GM12874 (cell line): ENCODE data around the gene CRYAA.

Source experiments
- TF ChIP-seq, protein P1 (sequence below): IDR thresholded peaks from 2 replicates; pipeline ENCODE4 v1.5.1; 2011; ENCODE audit warnings: low read depth, mild to moderate bottlenecking, control low read depth, low read length, moderate library complexity; ENCODE audit not compliant: insufficient read depth

CRYAA gene

GRCh38 chr21:43196826-43197225 lies 28.0 kb downstream of the CRYAA start:
- TF ChIP-seq, protein P1, sequence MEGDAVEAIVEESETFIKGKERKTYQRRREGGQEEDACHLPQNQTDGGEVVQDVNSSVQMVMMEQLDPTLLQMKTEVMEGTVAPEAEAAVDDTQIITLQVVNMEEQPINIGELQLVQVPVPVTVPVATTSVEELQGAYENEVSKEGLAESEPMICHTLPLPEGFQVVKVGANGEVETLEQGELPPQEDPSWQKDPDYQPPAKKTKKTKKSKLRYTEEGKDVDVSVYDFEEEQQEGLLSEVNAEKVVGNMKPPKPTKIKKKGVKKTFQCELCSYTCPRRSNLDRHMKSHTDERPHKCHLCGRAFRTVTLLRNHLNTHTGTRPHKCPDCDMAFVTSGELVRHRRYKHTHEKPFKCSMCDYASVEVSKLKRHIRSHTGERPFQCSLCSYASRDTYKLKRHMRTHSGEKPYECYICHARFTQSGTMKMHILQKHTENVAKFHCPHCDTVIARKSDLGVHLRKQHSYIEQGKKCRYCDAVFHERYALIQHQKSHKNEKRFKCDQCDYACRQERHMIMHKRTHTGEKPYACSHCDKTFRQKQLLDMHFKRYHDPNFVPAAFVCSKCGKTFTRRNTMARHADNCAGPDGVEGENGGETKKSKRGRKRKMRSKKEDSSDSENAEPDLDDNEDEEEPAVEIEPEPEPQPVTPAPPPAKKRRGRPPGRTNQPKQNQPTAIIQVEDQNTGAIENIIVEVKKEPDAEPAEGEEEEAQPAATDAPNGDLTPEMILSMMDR = no peak

GRCh38 chr21:43198376-43198775 lies 29.6 kb downstream of the CRYAA start:
- TF ChIP-seq, protein P1 = no peak

GRCh38 chr21:43201491-43201890 lies 32.7 kb downstream of the CRYAA start:
- TF ChIP-seq, protein P1 = no peak

GRCh38 chr21:43203591-43203990 lies 34.8 kb downstream of the CRYAA start:
- TF ChIP-seq, protein P1 = no peak

DNA sequence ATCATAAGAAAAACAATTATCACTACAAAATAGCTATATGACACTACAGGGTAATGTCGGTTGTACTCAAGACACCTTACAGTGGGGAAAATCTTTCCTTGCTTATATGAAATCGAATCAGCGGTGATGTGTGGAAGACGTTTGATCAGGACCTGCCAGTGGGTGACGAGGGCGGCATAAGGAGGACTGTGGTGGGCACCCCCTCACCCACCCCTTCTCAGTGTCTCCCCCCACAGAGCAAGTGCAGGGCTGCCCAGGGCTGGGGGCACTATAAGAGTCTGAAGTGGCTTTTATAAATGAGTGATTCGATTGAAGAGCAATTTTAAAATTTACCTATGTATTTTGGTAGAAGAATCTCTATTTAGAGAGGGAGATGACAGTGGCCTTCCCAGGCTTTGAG lies 35.8 kb downstream of the CRYAA start:
- TF ChIP-seq, protein P1 = no peak

GRCh38 chr21:43206231-43207042 lies 37.6 kb downstream of the CRYAA start:
- TF ChIP-seq, protein P1 = no peak

DNA sequence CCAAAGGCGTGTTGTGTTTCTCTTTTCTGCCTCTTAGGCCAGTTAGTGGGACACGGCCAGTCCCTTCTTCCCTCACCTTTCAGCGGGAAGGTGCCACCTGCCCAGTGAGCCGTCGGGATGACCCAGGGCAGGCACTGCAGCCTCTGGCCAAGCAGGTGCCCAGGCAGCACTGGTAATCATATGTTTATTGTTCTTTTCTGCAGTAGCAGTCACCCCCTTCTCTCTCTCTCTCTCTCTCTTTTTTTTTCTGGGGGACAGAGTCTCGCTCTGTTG lies 38.2 kb downstream of the CRYAA start:
- TF ChIP-seq, protein P1 = no peak

DNA sequence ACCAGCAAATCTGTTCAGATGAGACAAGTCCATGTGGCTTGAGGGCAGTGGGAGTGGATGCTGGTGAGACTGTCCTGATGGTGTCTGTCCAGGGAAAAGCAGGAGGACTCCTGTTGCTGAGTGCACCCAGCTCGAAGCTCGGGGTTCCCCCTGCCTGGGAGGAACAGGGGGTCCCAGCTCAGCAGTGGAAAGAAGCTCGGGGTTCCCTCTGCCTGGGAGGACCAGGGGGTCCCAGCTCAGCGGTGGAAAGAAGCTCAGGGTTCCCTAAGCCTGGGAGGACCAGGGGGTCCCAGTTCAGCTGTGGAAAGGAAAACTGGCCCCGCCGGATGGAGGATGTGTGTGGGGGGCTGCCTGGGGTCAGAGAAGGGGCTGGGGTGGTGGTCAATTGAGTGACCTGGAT lies 39.1 kb downstream of the CRYAA start:
- TF ChIP-seq, protein P1 = no peak
